HG03575 (cell line): ENCODE measurements around the gene KCNT1.

ENCODE experiments used
- ATAC-seq: cut with Tn5 transposase; IDR thresholded peaks from one replicate; pipeline ENCODE4 v1.9.1; 2021; ENCODE audit not compliant: unreplicated experiment, insufficient number of reproducible peaks, low FRiP score; ENCODE audit errors: extremely low read depth

Gene KCNT1

GRCh38 chr9:135772056-135772646, 70.2 kb downstream of the KCNT1 start:
- ATAC-seq = no peak

- no peak for ATAC-seq
These were observed 70.9 kb downstream of the KCNT1 start for GRCh38 chr9:135772702-135773493.

- ATAC-seq = no peak
These were observed 71.7 kb downstream of the KCNT1 start for GRCh38 chr9:135773530-135774238.

- no peak for ATAC-seq
These were observed 72.3 kb downstream of the KCNT1 start for GRCh38 chr9:135774239-135774747.

- no peak for ATAC-seq
These were observed 73.0 kb downstream of the KCNT1 start for GRCh38 chr9:135774794-135775525.

- ATAC-seq = no peak
These were observed 73.9 kb downstream of the KCNT1 start for GRCh38 chr9:135775911-135776310.

GRCh38 chr9:135776893-135777622, 75.1 kb downstream of the KCNT1 start:
- ATAC-seq = no peak

GRCh38 chr9:135777623-135778177, 75.7 kb downstream of the KCNT1 start:
- ATAC-seq = no peak

- ATAC-seq = no peak
These were observed 76.4 kb downstream of the KCNT1 start for GRCh38 chr9:135778421-135778820.

GRCh38 chr9:135779571-135779970, 77.6 kb downstream of the KCNT1 start:
- ATAC-seq = no peak

GRCh38 chr9:135780086-135780485, 78.1 kb downstream of the KCNT1 start:
- ATAC-seq = no peak

- ATAC-seq = no peak
These were observed 78.6 kb downstream of the KCNT1 start for GRCh38 chr9:135780626-135781025.

- no peak for ATAC-seq
These were observed 81.0 kb downstream of the KCNT1 start for GRCh38 chr9:135782946-135783345.

GRCh38 chr9:135783540-135784245, 81.7 kb downstream of the KCNT1 start:
- ATAC-seq = no peak

GRCh38 chr9:135785013-135785575, 83.1 kb downstream of the KCNT1 start:
- no peak for ATAC-seq

- no peak for ATAC-seq
These were observed 84.2 kb downstream of the KCNT1 start for GRCh38 chr9:135786146-135786690.

GRCh38 chr9:135787317-135787716, 85.3 kb downstream of the KCNT1 start:
- no peak for ATAC-seq
